ENCODE measurements around the gene ZNF324.

GRCh38 chr19:58491393-58491792 lies 24.5 kb downstream of the ZNF324 start:
- TF ChIP-seq EP300 (IDR thresholded peaks at IDR 0.05) (no peak), POLR2A (IDR thresholded peaks at IDR 0.05; ENCODE audit: low read depth) (no peak), CTCF (IDR thresholded peaks at IDR 0.05) (no peak)

Measured in esophagus muscularis mucosa (tissue), 4 donors.